H1 (cell line): ENCODE results near the gene NFIC. TPM values are rescaled to one million over a fixed set of nuclear protein-coding genes. Genes with fewer than 3 reads are reported as not detected.

Experiments
- CTCF ChIA-PET: fragments of 300-600 bp; sonication (Branson Sonifier 250); formaldehyde crosslinking; loops from one replicate; lab custom pipeline; 2021; ENCODE audit not compliant: partially characterized antibody; lab: Charles Lee
- POLR2A ChIA-PET: fragments of 300-600 bp; sonication (Branson Sonifier 250); formaldehyde crosslinking; loops from one replicate; lab custom pipeline; 2021; ENCODE audit warnings: inconsistent platforms; ENCODE audit not compliant: partially characterized antibody; lab: Charles Lee
- DNase-seq, 2 experiments: peaks; one replicate each; pipeline versions ENCODE4 v3.0.0 to v3.0.0-alpha.2; 2010 to 2022; ENCODE audit warnings: low spot score in 2 of 2, low read depth in 1 of 2, mixed read lengths in 1 of 2
- FAIRE-seq: peaks from 2 replicates; lab custom pipeline; 2011; peaks lifted over from hg19 to GRCh38; lab: Jason Lieb, UNC
- H2AFZ ChIP-seq: 2 replicates; pipeline ENCODE4 v1.8.1; 2012; ENCODE audit warnings: low read length, inconsistent platforms
- H2AK5ac ChIP-seq: 2 replicates; pipeline ENCODE4 v1.6.1; 2013; ENCODE audit warnings: low read depth, low read length
- H2BK120ac ChIP-seq: replicated peaks from 2 replicates; pipeline ENCODE3; 2013; ENCODE audit warnings: low read depth, low read length, inconsistent platforms
- H2BK12ac ChIP-seq: 2 replicates; pipeline ENCODE4 v1.6.1; 2013; ENCODE audit warnings: low read depth, low read length
- H2BK15ac ChIP-seq: 2 replicates; pipeline ENCODE4 v1.6.1; 2013; ENCODE audit warnings: low read length
- H2BK20ac ChIP-seq: 2 replicates; pipeline ENCODE4 v1.6.1; 2013; ENCODE audit warnings: low read length
- H2BK5ac ChIP-seq: 2 replicates; pipeline ENCODE4 v1.6.1; 2013; ENCODE audit warnings: low read depth, low read length
- H3K14ac ChIP-seq: 2 replicates; pipeline ENCODE4 v1.6.1; 2013; ENCODE audit warnings: inconsistent platforms; ENCODE audit not compliant: insufficient read length
- H3K18ac ChIP-seq: 2 replicates; pipeline ENCODE4 v1.6.1; 2013; ENCODE audit warnings: low read length; ENCODE audit errors: extremely low read depth
- H3K23ac ChIP-seq: 2 replicates; pipeline ENCODE4 v1.6.1; 2013; ENCODE audit warnings: inconsistent platforms; ENCODE audit not compliant: insufficient read length
- H3K23me2 ChIP-seq: 2 replicates; pipeline ENCODE4 v1.6.1; 2013; ENCODE audit warnings: low read depth, low read length
- H3K27ac ChIP-seq: 2 replicates; pipeline ENCODE4 v1.6.1; 2011; ENCODE audit warnings: low read depth, low read length, inconsistent platforms
- H3K27me3 ChIP-seq, 4 experiments: replicated peaks in 1 of 4; 1 replicate in 1 of 4; 2 replicates in 3 of 4; pipeline versions ENCODE4 v1.6.1 to v1.8.1; 2011 to 2013; ENCODE audit warnings: low read length in 3 of 4, mild to moderate bottlenecking in 3 of 4, inconsistent platforms in 2 of 4, mixed read lengths in 2 of 4, moderate library complexity in 1 of 4; ENCODE audit not compliant: control insufficient read depth in 3 of 4, insufficient read depth in 3 of 4; ENCODE audit errors: extremely low read depth in 1 of 4
- H3K36me3 ChIP-seq, 4 experiments: 2 replicates each; pipeline versions ENCODE4 v1.6.1 to v1.8.1; 2011 to 2013; ENCODE audit warnings: mild to moderate bottlenecking in 4 of 4, low read length in 3 of 4, moderate library complexity in 2 of 4, control low read depth in 1 of 4, inconsistent platforms in 1 of 4; ENCODE audit not compliant: insufficient read depth in 4 of 4, control insufficient read depth in 2 of 4
- H3K4ac ChIP-seq: replicated peaks from 2 replicates; pipeline ENCODE3; 2013; ENCODE audit warnings: low read length, low read depth, mixed read lengths, inconsistent platforms; ENCODE audit not compliant: insufficient read length
- H3K4me1 ChIP-seq, 4 experiments: replicated peaks in 1 of 4; 1 replicate in 1 of 4; 2 replicates in 3 of 4; pipeline versions ENCODE4 v1.6.1 to v1.8.1; 2011 to 2013; ENCODE audit warnings: low read length in 3 of 4, inconsistent platforms in 2 of 4, mixed read lengths in 1 of 4; ENCODE audit not compliant: insufficient read depth in 4 of 4, control insufficient read depth in 3 of 4
- H3K4me2 ChIP-seq, 2 experiments: 2 replicates each; pipeline versions ENCODE4 v1.6.1 to v1.8.1; 2011 to 2013; ENCODE audit warnings: low read depth in 2 of 2, low read length in 2 of 2, control low read depth in 1 of 2, inconsistent platforms in 1 of 2, mild to moderate bottlenecking in 1 of 2; ENCODE audit not compliant: insufficient read depth in 1 of 2
- H3K4me3 ChIP-seq, 4 experiments: fragments of 200-600, 300-600 bp in 1 of 4; sonication (generic), shearing (Covaris generic), sonication (Bioruptor Twin) in 1 of 4; 2 replicates each; pipeline versions ENCODE4 v1.5.1 to v1.8.1; 2011 to 2016; ENCODE audit warnings: low read length in 4 of 4, low read depth in 3 of 4, control low read depth in 2 of 4, inconsistent platforms in 2 of 4, mild to moderate bottlenecking in 2 of 4, mixed read lengths in 1 of 4, moderate library complexity in 1 of 4; ENCODE audit not compliant: insufficient read depth in 2 of 4; ENCODE audit errors: extremely low read depth in 1 of 4
- H3K56ac ChIP-seq: replicated peaks from 2 replicates; pipeline ENCODE3; 2013; ENCODE audit warnings: low read depth, mild to moderate bottlenecking, mixed read lengths, low read length, inconsistent platforms; ENCODE audit not compliant: insufficient read length
- H3K79me1 ChIP-seq: 2 replicates; pipeline ENCODE4 v1.6.1; 2013; ENCODE audit warnings: low read depth, low read length, control low read depth
- H3K79me2 ChIP-seq, 2 experiments: 2 replicates each; pipeline versions ENCODE4 v1.6.1 to v1.8.1; 2012 to 2013; ENCODE audit warnings: low read length in 2 of 2, mild to moderate bottlenecking in 2 of 2, inconsistent platforms in 1 of 2; ENCODE audit not compliant: insufficient read depth in 2 of 2, control insufficient read depth in 1 of 2
- H3K9ac ChIP-seq, 4 experiments: replicated peaks in 1 of 4; 1 replicate in 1 of 4; 2 replicates in 3 of 4; pipeline versions ENCODE4 v1.6.1 to v1.8.1; 2011 to 2013; ENCODE audit warnings: low read depth in 3 of 4, low read length in 3 of 4, control low read depth in 2 of 4, mild to moderate bottlenecking in 2 of 4, moderate library complexity in 2 of 4, inconsistent platforms in 1 of 4; ENCODE audit errors: extremely low read depth in 1 of 4
- H3K9me3 ChIP-seq, 2 experiments: 2 replicates each; pipeline versions ENCODE4 v1.6.1 to v1.8.1; 2012 to 2013; ENCODE audit warnings: mild to moderate bottlenecking in 2 of 2, moderate library complexity in 2 of 2, control low read depth in 1 of 2, inconsistent platforms in 1 of 2, low read depth in 1 of 2, low read length in 1 of 2, mixed read lengths in 1 of 2; ENCODE audit not compliant: insufficient read depth in 2 of 2
- H4K20me1 ChIP-seq, 2 experiments: replicated peaks in 1 of 2; 2 replicates each; pipeline versions ENCODE3 to v1.8.1; 2011 to 2013; ENCODE audit warnings: inconsistent platforms in 2 of 2, low read length in 2 of 2, mild to moderate bottlenecking in 1 of 2; ENCODE audit not compliant: insufficient read depth in 2 of 2, control insufficient read depth in 1 of 2
- H4K5ac ChIP-seq: 2 replicates; pipeline ENCODE4 v1.6.1; 2013; ENCODE audit warnings: low read length, low read depth, mixed read lengths, inconsistent platforms; ENCODE audit not compliant: insufficient read length
- H4K8ac ChIP-seq: 2 replicates; pipeline ENCODE4 v1.8.0; 2013; ENCODE audit warnings: mild to moderate bottlenecking, moderate library complexity, low read length, inconsistent platforms; ENCODE audit not compliant: insufficient read depth; ENCODE audit errors: extremely low read depth
- H4K91ac ChIP-seq: replicated peaks from 2 replicates; pipeline ENCODE3; 2013; ENCODE audit warnings: low read length, mixed read lengths, inconsistent platforms; ENCODE audit not compliant: insufficient read length
- BRCA1 ChIP-seq: IDR thresholded peaks from 2 replicates; pipeline ENCODE4 v1.6.1; 2012; ENCODE audit warnings: low read depth, low read length, improper control_type of control experiment
- HDAC2 ChIP-seq, 2 experiments: fragments of 300-600 bp in 1 of 2; sonication (generic) in 1 of 2; IDR thresholded peaks; 2 replicates each; pipeline ENCODE4 v1.6.1; 2011 to 2012; ENCODE audit warnings: low read depth in 2 of 2, low read length in 2 of 2, mild to moderate bottlenecking in 2 of 2, moderate library complexity in 2 of 2, borderline replicate concordance in 1 of 2, inconsistent platforms in 1 of 2
- KDM1A ChIP-seq: fragments of 200-600, 300-600 bp; sonication (generic); IDR thresholded peaks from 2 replicates; pipeline ENCODE4 v1.7.1; 2016; ENCODE audit warnings: mild to moderate bottlenecking, low read length, borderline replicate concordance
- RAD21 ChIP-seq, 2 experiments: IDR thresholded peaks in 1 of 2; conservative IDR thresholded peaks in 1 of 2; 2 replicates each; pipeline ENCODE4 v1.6.1; 2011; ENCODE audit warnings: low read depth in 2 of 2, low read length in 2 of 2, improper control_type of control experiment in 1 of 2, inconsistent platforms in 1 of 2, mild to moderate bottlenecking in 1 of 2, moderate library complexity in 1 of 2
- WGBS, 2 experiments: shearing (Covaris generic) in 1 of 2; methylation state at CpG; one replicate each; pipeline versions ENCODE4 v1.1.6 to v1.1.7; 2013 to 2015; ENCODE audit warnings: low lambda C conversion rate in 2 of 2, mixed read lengths in 2 of 2, inconsistent platforms in 1 of 2, low coverage in 1 of 2, missing lambda C conversion rate in 1 of 2; ENCODE audit not compliant: insufficient replicate concordance in 2 of 2, insufficient coverage in 1 of 2, insufficient read length in 1 of 2; ENCODE audit errors: extremely low coverage in 1 of 2, missing lambda C conversion rate in 1 of 2; 5-methylcytosine and 5-hydroxymethylcytosine counted together
- polyA plus RNA-seq, 7 experiments: library from polyadenylated mRNA; depleted of rRNA in 3 of 7; stranded (reverse) in 5 of 7; unstranded in 2 of 7; fragments of >200 nt in 5 of 7; fragments of 200-250 nt in 2 of 7; gene quantifications; 1 replicate in 5 of 7; 2 replicates in 1 of 7; 4 replicates in 1 of 7; pipeline versions ENCODE4 v1.2.1 to v1.2.3, GENCODE V29; 2011 to 2013; ENCODE audit warnings: missing spikeins in 2 of 7, mixed read lengths in 2 of 7
- total RNA-seq: library from RNA; stranded (reverse); fragmentation: NEBNext Ultra II Directional; extraction: Animal tissue kit (Norgen Biotek cat#: 25700); gene quantifications from 2 replicates; pipeline ENCODE4 v1.2.1, GENCODE V29; 2021
- TF ChIP-seq, protein P1 (sequence below), 3 experiments: IDR thresholded peaks; 1 replicate in 2 of 3; 2 replicates in 1 of 3; pipeline versions ENCODE4 v1.5.1 to v1.6.1; 2011; ENCODE audit warnings: low read length in 3 of 3, mild to moderate bottlenecking in 3 of 3, inconsistent platforms in 2 of 3, low read depth in 1 of 3, moderate library complexity in 1 of 3; ENCODE audit not compliant: insufficient read depth in 1 of 3; ENCODE audit errors: control extremely low read depth in 1 of 3

The NFIC gene
- total and polyA plus RNA-seq, 2 of the 8 experiments (the other 6 are each of a cell fraction or from before 2014, with no cell fraction given) = 0.56 to 3.2 TPM

DNA sequence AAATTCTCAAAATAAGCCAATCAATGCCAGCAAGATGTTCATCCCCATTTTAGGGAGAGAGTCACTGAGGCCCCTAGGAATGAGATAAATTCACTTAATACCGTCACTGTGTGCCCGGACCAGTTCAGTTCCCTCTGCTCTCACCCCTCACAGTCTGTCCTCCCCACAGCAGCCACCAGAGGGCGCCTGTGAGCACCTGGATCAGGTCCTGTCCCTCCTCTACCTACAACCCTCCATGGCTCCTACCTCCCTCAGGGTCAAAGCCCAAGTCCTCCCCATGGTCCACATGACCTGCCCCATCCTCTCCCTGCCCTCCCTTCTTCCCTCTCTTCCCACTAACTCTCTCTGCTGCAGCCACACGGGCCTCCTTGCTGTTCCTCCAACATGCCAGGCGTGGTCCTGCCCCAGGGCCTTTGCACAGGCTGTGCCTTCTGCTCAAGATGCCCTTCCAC lies 42.0 kb upstream of the NFIC start:
- peaks cover 0 to 8% of the 10 kb centered on the region in 2 experiments for H4K20me1 ChIP-seq
- ChIA-PET POLR2A (no interaction called here), CTCF (interaction anchor here (1.0 to 6.3 kb wide), 12 partner anchors 14 to 193 kb away, joined by 3 to 45 read pairs (median 4); no protein-coding TSS in a partner anchor)
- H3K4ac ChIP-seq = no peak overlapping the region
- H4K91ac ChIP-seq = no peak overlapping the region
- H3K4me1 ChIP-seq = no peaks in the 10 kb centered on the region
- no peak overlapping the region for H2BK20ac ChIP-seq
- H2BK5ac ChIP-seq = no peak overlapping the region
- H3K27ac ChIP-seq = no peak overlapping the region
- H3K14ac ChIP-seq = no peak overlapping the region
- H2BK120ac ChIP-seq = no peak overlapping the region
- H3K56ac ChIP-seq = no peak overlapping the region
- no peak overlapping the region for H2AK5ac ChIP-seq
- H3K18ac ChIP-seq = no peak overlapping the region
- DNase-seq (peak in 1 of 2 experiments; percentile 94), FAIRE-seq (no peak)
- no peaks in the 10 kb centered on the region for H3K36me3 ChIP-seq
- H2AFZ ChIP-seq = no peak overlapping the region
- WGBS, 2 experiments = 61% methylated on average over 5 of the region's 5 CpGs; no CpG with 5 or more reads in 1 of the 2 experiments
- no peak overlapping the region for H4K5ac ChIP-seq
- H2BK12ac ChIP-seq = no peak overlapping the region
- no peaks in the 10 kb centered on the region for H3K79me2 ChIP-seq
- no peaks in the 10 kb centered on the region for H3K9me3 ChIP-seq
- H3K4me2 ChIP-seq = no peak overlapping the region
- no peak overlapping the region for H3K4me3 ChIP-seq
- no peaks in the 10 kb centered on the region; a peak in 1 of 7 replicates for H3K27me3 ChIP-seq
- no peak overlapping the region for H3K23ac ChIP-seq
- peaks cover 11% of the 10 kb centered on the region; the same call in 1 of the 2 replicates for H3K23me2 ChIP-seq
- no peak overlapping the region for H4K8ac ChIP-seq
- TF ChIP-seq, protein P1, sequence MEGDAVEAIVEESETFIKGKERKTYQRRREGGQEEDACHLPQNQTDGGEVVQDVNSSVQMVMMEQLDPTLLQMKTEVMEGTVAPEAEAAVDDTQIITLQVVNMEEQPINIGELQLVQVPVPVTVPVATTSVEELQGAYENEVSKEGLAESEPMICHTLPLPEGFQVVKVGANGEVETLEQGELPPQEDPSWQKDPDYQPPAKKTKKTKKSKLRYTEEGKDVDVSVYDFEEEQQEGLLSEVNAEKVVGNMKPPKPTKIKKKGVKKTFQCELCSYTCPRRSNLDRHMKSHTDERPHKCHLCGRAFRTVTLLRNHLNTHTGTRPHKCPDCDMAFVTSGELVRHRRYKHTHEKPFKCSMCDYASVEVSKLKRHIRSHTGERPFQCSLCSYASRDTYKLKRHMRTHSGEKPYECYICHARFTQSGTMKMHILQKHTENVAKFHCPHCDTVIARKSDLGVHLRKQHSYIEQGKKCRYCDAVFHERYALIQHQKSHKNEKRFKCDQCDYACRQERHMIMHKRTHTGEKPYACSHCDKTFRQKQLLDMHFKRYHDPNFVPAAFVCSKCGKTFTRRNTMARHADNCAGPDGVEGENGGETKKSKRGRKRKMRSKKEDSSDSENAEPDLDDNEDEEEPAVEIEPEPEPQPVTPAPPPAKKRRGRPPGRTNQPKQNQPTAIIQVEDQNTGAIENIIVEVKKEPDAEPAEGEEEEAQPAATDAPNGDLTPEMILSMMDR (IDR thresholded peaks at IDR 0.05; ENCODE audit: control extremely low read depth in 1 of 3, insufficient read depth in 1 of 3, low read depth in 1 of 3, low read length in 3 of 3) = peak; percentile 76 to 93 (median 92)
- TF ChIP-seq HDAC2 (IDR thresholded peaks at IDR 0.05; ENCODE audit: borderline replicate concordance in 1 of 2, low read depth in 2 of 2, low read length in 2 of 2) = peak in 1 of 2 experiments; percentile 93; a peak in 2 of 4 replicates
- peak; percentile 24 to 54; a peak in 3 of 4 replicates for TF ChIP-seq RAD21 (IDR thresholded peaks at IDR 0.05 in 1 of 2, conservative IDR thresholded peaks at IDR 0.05 in 1 of 2; ENCODE audit: low read depth in 2 of 2, low read length in 2 of 2)
- no peak for TF ChIP-seq BRCA1
- peak; percentile 99 for TF ChIP-seq KDM1A
- H3K79me1 ChIP-seq = no peaks in the 10 kb centered on the region
- H3K9ac ChIP-seq = no peak overlapping the region
- H2BK15ac ChIP-seq = no peak overlapping the region
